Liver (tissue), 3 donors: Measurements from ENCODE around the gene TEX14.

Experiments used
- EGR1 ChIP-seq, 2 donors: IDR thresholded peaks; 2 replicates each; pipeline ENCODE4 v1.6.1; 2016 to 2018; ENCODE audit warnings: antibody characterized with exemption in 2 of 2, low read depth in 2 of 2
- FOXA1 ChIP-seq: IDR thresholded peaks from 2 replicates; pipeline ENCODE4 v1.6.1; 2016; ENCODE audit warnings: antibody characterized with exemption
- GABPA ChIP-seq, 2 donors: IDR thresholded peaks in 1 of 2; conservative IDR thresholded peaks in 1 of 2; 2 replicates each; pipeline ENCODE4 v1.6.1; 2016; ENCODE audit warnings: antibody characterized with exemption in 2 of 2, mild to moderate bottlenecking in 1 of 2, moderate library complexity in 1 of 2
- NR2F2 ChIP-seq: IDR thresholded peaks from 2 replicates; pipeline ENCODE4 v1.6.1; 2016; ENCODE audit warnings: antibody characterized with exemption
- RAD21 ChIP-seq, 2 donors: IDR thresholded peaks; 2 replicates each; pipeline ENCODE4 v1.6.1; 2016; ENCODE audit warnings: antibody characterized with exemption in 2 of 2, mild to moderate bottlenecking in 2 of 2
- RXRA ChIP-seq, 2 donors: IDR thresholded peaks; 2 replicates each; pipeline ENCODE4 v1.6.1; 2017 to 2018; ENCODE audit warnings: antibody characterized with exemption in 2 of 2, mild to moderate bottlenecking in 1 of 2
- SP1 ChIP-seq: IDR thresholded peaks from 2 replicates; pipeline ENCODE4 v1.6.1; 2018; ENCODE audit warnings: antibody characterized with exemption, mild to moderate bottlenecking
- TAF1 ChIP-seq: conservative IDR thresholded peaks from 2 replicates; pipeline ENCODE4 v1.6.1; 2016; ENCODE audit warnings: antibody characterized with exemption, mild to moderate bottlenecking
- YY1 ChIP-seq: IDR thresholded peaks from 2 replicates; pipeline ENCODE4 v1.6.1; 2016; ENCODE audit warnings: antibody characterized with exemption, mild to moderate bottlenecking
- TF ChIP-seq, protein P1 (sequence below): fragments of 150-350 bp; IDR thresholded peaks from 2 replicates; pipeline ENCODE4 v1.5.1; 2017; ENCODE audit warnings: improper control_type of control experiment, low read depth, low read length; ENCODE audit not compliant: missing input control
- TF ChIP-seq, protein P2 (sequence below): IDR thresholded peaks from 2 replicates; pipeline ENCODE4 v1.6.1; 2016; ENCODE audit warnings: antibody characterized with exemption
- TF ChIP-seq, protein P3 (sequence below): IDR thresholded peaks from 2 replicates; pipeline ENCODE4 v1.6.1; 2016; ENCODE audit warnings: antibody characterized with exemption, mild to moderate bottlenecking
- TF ChIP-seq, protein P4 (sequence below): IDR thresholded peaks from 2 replicates; pipeline ENCODE4 v1.6.1; 2016; ENCODE audit warnings: antibody characterized with exemption
- donor health status: healthy.
- donor health status: healthy.

DNA sequence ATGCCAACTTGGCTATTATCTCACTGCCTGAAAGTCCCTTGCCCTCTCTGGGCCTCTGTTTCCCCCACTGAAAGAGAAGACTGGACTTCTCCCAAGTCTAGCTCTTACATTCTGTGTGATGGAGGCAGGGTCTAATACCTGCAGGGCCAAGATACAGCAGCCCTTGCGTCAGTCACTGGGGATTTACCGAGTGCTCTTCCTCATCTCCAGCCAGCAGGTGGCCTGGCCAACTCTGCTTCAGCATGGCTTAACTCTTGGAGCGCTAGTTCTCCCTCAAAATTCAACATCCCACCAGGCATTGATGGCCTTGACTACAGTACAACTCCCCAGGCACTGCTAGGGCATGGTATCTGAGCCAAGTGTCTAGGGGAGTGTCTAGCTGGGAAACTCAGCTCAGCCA lies 157.5 kb downstream of the TEX14 start:
- TF ChIP-seq, protein P1, sequence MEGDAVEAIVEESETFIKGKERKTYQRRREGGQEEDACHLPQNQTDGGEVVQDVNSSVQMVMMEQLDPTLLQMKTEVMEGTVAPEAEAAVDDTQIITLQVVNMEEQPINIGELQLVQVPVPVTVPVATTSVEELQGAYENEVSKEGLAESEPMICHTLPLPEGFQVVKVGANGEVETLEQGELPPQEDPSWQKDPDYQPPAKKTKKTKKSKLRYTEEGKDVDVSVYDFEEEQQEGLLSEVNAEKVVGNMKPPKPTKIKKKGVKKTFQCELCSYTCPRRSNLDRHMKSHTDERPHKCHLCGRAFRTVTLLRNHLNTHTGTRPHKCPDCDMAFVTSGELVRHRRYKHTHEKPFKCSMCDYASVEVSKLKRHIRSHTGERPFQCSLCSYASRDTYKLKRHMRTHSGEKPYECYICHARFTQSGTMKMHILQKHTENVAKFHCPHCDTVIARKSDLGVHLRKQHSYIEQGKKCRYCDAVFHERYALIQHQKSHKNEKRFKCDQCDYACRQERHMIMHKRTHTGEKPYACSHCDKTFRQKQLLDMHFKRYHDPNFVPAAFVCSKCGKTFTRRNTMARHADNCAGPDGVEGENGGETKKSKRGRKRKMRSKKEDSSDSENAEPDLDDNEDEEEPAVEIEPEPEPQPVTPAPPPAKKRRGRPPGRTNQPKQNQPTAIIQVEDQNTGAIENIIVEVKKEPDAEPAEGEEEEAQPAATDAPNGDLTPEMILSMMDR, result no peak
- TF ChIP-seq RAD21 (IDR thresholded peaks at IDR 0.05) (no peak), TAF1 (no peak), GABPA (IDR thresholded peaks at IDR 0.05 in 1 of 2, conservative IDR thresholded peaks at IDR 0.05 in 1 of 2) (no peak), EGR1 (IDR thresholded peaks at IDR 0.05; ENCODE audit: low read depth in 2 of 2) (no peak), RXRA (IDR thresholded peaks at IDR 0.05) (no peak), SP1 (no peak), FOXA1 (no peak), YY1 (no peak), NR2F2 (no peak)
- TF ChIP-seq, protein P2, sequence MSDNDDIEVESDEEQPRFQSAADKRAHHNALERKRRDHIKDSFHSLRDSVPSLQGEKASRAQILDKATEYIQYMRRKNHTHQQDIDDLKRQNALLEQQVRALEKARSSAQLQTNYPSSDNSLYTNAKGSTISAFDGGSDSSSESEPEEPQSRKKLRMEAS, result no peak
- TF ChIP-seq, protein P3, sequence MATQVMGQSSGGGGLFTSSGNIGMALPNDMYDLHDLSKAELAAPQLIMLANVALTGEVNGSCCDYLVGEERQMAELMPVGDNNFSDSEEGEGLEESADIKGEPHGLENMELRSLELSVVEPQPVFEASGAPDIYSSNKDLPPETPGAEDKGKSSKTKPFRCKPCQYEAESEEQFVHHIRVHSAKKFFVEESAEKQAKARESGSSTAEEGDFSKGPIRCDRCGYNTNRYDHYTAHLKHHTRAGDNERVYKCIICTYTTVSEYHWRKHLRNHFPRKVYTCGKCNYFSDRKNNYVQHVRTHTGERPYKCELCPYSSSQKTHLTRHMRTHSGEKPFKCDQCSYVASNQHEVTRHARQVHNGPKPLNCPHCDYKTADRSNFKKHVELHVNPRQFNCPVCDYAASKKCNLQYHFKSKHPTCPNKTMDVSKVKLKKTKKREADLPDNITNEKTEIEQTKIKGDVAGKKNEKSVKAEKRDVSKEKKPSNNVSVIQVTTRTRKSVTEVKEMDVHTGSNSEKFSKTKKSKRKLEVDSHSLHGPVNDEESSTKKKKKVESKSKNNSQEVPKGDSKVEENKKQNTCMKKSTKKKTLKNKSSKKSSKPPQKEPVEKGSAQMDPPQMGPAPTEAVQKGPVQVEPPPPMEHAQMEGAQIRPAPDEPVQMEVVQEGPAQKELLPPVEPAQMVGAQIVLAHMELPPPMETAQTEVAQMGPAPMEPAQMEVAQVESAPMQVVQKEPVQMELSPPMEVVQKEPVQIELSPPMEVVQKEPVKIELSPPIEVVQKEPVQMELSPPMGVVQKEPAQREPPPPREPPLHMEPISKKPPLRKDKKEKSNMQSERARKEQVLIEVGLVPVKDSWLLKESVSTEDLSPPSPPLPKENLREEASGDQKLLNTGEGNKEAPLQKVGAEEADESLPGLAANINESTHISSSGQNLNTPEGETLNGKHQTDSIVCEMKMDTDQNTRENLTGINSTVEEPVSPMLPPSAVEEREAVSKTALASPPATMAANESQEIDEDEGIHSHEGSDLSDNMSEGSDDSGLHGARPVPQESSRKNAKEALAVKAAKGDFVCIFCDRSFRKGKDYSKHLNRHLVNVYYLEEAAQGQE, result no peak
- TF ChIP-seq, protein P4, sequence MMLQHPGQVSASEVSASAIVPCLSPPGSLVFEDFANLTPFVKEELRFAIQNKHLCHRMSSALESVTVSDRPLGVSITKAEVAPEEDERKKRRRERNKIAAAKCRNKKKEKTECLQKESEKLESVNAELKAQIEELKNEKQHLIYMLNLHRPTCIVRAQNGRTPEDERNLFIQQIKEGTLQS, result no peak
